HG03196 (cell line): ENCODE data around the gene USE1.
"Not testable (repeated sequence)": the region's sequence is repeated elsewhere in the genome, so short reads cannot be mapped to it uniquely, and the experiment has no call there.

Source experiments
- ATAC-seq: cut with Tn5 transposase; IDR thresholded peaks from one replicate; pipeline ENCODE4 v1.9.1; 2021; ENCODE audit not compliant: unreplicated experiment

USE1 gene

DNA sequence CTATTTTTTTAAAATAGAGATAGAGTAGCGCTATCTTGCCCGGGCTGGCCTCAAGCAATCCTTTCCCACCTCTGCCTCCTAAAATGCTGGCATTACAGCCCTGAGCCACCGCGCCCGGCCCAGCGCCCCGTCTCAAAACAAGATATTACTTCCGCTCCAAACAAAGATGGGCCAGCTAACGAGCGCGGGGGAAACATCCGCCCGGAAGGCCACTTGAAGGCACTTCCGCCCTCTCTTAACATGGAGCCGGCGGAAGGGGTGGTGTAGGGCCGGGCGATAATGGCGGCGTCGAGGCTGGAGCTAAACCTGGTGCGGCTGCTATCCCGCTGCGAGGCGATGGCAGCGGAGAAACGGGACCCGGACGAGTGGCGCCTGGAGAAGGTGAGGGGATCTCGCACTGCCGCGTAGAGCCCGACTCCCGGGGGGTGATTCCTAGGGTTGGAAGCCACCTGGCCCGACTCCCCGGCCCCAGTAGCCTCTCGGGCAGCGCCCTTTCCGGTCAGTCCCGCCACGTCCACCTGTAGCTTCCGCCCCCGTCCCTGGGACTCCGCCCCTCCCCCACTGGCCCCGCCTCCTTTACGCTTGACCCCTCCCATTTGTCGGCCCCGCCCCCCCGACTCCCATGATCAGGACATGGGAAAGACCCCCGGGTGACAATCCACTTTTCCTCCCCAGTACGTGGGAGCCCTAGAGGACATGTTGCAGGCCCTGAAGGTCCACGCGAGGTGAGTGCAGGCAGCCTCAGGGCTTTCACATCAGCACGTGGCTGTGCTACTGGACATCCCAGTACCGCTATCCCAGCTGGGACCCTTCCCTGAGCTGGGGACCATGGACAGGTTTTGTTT is at the start of gene USE1:
Gene USE1 (plus strand): TSS at position 231 of the 845 bp plus-strand sequence. CDS start 49 bp downstream, at position 280.
- ATAC-seq, result peak; percentile 64

GRCh38 chr19:17165715-17166114 is 49.4 kb upstream of the USE1 start:
- ATAC-seq, result no peak

- ATAC-seq, result no peak
These were observed 44.4 kb upstream of the USE1 start for GRCh38 chr19:17170538-17171297.

DNA sequence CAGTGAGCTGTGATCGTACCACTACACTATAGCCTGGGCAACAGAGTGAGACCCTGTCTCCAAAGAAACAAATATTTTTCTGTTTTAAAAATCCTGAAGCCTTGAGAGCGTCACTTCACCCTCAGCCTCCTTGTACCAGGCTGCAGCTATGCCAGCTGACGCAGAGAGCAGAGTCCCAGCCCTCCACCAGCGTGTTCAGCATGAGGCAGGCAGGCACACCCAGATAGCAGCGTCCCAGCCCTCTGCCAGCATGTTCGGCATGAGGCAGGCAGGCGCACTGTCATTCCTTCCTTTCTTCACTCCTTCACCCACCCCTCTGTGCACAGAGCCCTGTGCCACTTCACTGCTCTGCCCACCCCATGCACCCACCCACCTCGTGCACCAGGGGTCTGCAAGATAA is 43.3 kb upstream of the USE1 start:
- ATAC-seq, result no peak

DNA sequence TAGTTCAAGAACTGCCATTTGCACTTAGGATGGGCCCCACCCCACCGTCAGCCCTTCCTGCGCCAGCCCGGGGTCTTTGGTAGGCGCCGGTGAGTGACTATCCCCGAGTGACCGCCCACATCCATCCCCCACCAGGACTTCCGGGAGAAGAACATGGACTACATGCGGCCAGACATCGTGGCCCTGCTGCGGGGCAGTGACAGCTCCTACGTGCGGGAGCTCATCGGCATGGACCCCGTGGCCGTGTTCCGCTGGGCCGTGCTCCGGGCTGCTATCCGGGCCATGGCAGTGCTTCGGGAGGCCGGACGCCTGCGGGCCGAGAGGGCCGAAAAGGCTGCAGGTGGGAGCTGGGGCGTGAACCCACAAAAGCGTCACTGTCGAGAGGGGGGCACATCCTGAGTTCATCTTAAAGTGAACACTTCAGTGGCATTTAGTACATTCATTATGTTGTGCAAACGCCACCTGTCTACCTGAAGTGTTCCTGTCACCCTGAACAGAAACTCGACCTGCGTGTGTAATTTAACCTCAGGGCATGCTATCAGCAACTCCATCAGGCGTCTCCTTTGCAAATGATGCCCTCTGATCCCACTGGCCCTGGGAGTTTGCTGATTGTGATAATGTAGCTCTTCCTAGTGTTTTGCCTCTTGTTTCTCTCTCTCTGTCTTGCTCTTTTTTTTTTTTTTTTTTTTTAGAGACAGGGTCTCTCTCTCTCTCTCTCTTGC is 42.4 kb upstream of the USE1 start:
- ATAC-seq, result no peak

GRCh38 chr19:17178291-17178690 is 36.9 kb upstream of the USE1 start:
- ATAC-seq, result no peak

DNA sequence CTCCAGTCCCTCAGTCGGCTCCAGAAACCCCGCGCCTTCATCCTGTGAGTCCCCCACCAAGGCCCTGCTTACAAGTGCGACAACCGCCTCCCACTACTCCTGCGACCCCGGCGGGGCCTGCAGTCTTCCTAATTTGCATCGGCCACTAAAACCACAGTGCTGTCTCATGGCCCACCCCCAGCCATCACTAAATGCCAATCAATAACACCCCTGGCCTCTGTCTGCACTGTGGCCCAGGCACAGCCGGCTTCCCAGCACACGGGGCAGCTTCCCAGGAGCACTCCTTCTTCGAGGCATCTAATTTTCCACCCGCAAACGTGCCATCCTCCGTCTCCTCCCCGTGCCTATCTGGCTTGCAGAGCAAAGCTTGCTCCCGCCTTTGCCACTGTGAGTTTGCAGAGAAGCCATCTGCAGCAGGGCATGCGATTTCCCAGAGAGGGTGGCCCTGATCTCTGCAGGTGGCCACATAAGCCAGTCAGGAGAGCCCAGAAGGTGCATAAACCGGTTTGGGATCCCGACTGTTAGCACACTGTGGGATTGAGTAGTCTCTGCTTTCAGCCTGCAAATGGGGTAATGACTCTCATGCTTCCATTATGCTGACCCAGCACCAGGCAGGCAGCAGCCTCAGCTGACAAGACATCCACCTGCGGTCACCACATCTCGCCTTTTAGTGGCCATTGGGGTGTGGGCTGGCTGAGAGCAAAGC is 34.0 kb upstream of the USE1 start:
- no peak for ATAC-seq

DNA sequence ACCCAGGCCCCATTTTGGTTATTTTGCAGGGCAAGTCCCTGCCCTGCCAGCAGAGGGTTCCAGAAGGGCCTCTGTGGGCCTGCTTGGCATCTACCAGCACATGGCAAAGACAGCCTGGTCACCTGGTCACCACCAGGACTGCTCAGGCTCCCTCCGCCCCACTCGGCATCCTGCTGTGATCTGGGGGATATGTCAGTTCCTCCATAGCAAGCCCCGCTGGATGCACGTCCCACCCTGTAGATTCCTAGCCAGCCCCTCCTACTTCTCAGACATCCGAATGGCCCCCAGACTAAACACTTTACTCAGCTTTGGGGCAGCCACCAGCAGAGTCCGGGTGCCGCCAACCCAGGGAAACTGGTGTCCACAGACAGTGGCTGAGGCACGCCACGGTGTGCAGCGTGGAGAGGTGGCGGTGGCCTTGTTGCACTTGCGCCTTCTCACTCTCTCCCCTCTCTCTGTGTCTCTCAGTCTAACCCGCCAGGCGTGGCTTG is 31.8 kb upstream of the USE1 start:
- no peak for ATAC-seq

DNA sequence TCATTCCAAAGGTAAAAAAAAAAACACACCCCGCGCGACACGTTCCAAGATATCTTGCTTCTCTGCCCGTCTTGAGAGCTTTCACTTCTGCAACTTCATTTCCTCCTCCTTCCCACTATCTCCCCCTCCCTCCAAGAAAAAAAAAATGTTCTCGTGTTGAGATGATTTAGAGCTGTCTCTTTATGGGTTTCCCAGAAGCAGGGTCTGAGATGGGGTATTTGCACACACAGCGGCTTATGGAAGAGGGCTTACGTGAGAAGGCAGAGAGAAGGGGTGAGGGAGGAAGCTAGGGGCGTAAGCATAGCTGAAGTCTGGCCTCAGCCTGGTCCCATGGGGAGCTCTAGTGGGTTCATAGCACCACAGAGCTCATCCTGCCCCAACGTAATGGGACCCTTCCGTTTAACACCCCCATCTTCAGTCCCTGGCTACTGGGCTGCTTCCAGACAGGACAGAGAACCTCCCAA is 31.3 kb upstream of the USE1 start:
- ATAC-seq, result no peak

DNA sequence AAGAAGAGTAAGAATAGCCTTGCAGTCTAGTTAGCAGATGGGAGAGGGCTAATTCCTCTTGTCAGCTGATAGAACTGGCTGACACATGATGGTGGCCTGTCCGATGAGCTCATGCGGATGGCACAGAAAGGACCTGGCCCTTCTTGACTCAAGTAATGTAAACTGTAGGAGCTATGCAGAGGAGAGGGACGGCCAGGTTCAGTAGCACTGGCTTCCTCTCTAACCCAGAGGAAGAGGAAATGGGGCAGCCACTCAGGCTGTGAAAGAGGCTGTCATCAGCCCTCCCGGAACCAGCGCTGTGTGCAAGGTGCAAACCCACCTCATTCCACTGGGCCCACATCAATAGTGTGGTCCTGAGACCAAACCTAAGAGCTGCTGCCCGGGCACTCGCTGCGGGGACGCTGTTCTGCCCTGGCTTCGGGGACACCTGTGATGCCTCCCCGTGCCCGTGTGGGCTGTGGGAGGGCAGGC is 30.8 kb upstream of the USE1 start:
- ATAC-seq, result no peak

- no peak for ATAC-seq
These were observed 29.6 kb upstream of the USE1 start for GRCh38 chr19:17185590-17185989.

GRCh38 chr19:17191736-17192135 is 23.4 kb upstream of the USE1 start:
- not testable (repeated sequence) for ATAC-seq

DNA sequence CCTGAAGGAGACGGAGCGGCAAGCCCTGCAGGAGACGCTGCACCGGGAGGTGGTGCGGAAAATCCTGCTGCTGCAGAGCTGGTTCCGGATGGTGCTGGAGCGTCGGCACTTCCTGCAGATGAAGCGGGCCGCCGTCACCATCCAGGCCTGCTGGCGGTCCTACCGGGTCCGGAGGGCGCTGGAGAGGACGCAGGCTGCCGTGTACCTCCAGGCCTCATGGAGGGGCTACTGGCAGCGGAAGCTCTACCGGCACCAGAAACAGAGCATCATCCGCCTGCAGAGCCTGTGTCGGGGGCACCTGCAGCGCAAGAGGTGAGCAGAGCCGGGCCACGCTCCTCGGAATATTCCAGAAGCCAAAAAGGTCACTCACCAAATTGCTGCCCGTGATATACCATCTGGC is 22.4 kb upstream of the USE1 start:
- ATAC-seq, result no peak

- ATAC-seq, result no peak
These were observed 20.5 kb upstream of the USE1 start for GRCh38 chr19:17194608-17195007.

DNA sequence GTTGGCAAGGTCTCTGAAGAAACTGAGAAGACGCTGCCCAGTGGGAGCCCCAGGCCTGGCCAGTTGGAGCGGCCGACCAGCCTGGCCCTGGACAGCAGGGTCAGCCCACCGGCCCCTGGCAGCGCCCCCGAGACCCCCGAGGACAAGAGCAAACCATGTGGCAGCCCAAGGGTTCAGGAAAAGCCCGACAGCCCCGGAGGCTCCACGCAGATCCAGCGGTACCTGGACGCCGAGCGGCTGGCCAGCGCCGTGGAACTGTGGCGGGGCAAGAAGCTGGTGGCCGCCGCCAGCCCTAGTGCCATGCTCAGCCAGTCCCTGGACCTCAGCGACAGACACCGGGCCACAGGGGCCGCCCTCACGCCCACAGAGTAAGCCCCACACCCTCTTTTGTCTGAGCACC is 20.1 kb upstream of the USE1 start:
- no peak for ATAC-seq

DNA sequence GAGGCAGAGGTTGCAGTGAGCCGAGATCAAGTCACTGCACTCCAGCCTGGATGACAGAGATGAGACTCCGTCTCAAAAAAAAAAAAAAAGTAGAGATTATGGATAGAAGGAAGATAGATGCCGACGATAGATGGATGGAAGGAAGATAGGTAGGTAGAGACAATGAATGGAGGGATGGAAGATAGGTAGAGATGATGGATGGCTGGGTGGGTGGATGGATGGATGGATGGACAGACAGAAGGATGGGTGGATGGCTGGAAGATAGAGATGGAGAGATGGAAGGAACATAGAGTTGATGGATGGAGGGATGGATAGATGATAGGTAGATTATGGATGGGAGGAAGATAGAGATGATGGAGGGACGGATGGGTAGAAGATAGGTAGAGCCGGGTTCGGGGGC is 18.5 kb upstream of the USE1 start:
- no peak for ATAC-seq

- ATAC-seq, result no peak
These were observed 17.5 kb upstream of the USE1 start for GRCh38 chr19:17197666-17198065.

DNA sequence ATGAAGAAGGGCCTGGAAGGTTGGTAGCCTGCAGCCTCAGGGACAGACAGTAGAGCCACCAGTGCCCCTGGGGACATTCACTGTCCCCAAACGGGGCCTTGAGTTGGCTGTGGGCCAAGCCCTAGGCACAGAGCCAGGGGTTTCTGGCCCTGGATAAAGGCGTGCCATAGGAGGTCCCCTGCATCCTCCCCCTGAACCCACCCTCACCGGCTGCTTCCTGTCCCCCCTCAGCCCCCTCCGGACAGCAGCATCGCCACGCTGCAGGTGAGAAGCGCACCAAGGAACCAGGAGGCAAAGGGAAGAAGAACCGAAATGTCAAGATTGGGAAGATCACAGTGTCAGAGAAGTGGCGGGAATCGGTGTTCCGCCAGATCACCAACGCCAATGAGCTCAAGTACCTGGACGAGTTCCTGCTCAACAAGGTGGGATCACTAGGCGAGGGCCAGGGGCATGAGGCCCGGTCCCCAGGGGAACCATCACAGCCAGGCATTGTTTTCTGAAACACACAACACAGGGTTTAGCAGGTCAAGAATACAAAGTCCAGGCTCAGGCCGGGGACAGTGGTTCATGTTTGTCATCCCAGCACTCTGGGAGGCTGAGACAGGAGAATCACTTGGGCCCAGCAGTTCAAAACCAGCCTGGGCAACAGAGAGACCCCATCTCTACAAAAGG is 14.6 kb upstream of the USE1 start:
- ATAC-seq, result no peak

- no peak for ATAC-seq
These were observed 12.9 kb upstream of the USE1 start for GRCh38 chr19:17202249-17202648.

- ATAC-seq, result no peak
These were observed 12.4 kb upstream of the USE1 start for GRCh38 chr19:17202713-17203112.
